Stimulated activated CD8-positive, alpha-beta memory T cell treated with anti-CD3 and anti-CD28 coated beads, Interleukin-4, amount 100 ng/mL, for 48 hours (primary cell): ENCODE data around the gene JADE2.
"Not testable (repeated sequence)": the region's sequence is repeated elsewhere in the genome, so short reads cannot be mapped to it uniquely, and the experiment has no call there.

ENCODE experiments used
- DNase-seq: peaks from one replicate; pipeline ENCODE4 v3.0.0-alpha.2; 2020

Gene JADE2

DNA sequence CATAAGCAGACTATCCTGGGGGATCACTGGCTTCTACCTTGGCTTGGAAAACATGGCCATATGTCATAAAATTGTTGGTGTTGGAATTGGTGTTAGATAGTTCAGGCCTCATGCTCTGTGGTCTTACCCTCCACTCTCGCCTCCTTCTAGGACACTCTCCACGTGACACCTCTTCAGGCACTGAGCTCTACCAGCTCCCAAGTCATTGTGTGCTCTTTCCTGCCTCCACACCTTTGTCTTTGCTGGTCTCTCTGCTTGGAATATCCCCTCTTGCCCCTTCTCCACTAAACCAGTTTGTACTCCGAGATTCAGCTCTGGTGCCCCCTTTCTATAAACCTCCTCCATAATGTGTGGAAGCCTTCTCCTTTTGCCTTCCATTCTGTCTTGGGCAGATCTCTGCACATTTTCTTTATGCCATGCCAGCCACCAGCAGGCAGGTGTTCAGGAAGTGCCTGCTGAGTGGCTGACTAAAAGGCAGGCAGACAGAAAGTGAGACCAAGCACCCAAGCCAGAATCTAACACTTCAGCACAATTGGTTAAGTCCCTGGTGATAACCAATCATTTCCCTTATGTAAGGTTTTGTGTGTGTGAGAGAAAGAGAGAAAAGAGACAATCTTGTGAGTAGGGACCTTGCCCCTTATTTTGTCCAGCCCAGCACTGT, 69.5 kb downstream of the JADE2 start:
- DNase-seq = no peak

GRCh38 chr5:134595458-134595838, 70.0 kb downstream of the JADE2 start:
- DNase-seq = no peak

DNA sequence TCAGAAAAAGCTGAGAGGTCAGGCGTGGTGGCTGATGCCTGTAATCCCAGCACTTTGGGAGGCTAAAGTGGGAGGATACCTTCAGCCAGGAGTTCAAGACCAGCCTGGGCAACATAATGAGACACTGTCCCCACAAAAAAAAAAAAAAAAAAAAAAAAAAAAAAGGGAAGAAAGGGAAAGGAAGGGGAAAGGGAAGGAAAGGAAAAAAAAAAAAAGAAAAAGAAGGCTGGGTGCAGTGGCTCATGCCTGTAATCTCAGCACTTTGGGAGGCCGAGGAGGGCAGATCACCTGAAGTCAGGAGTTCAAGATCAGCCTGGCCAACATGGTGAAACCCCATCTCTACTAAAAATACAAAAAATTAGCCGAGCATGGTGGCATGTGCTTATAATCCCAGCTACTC, 74.3 kb downstream of the JADE2 start:
- DNase-seq = not testable (repeated sequence)

GRCh38 chr5:134600600-134600999, 75.1 kb downstream of the JADE2 start:
- no peak for DNase-seq

GRCh38 chr5:134603059-134603458, 77.6 kb downstream of the JADE2 start:
- DNase-seq = no peak

- DNase-seq = no peak
These were observed 79.4 kb downstream of the JADE2 start for GRCh38 chr5:134604908-134605307.

- no peak for DNase-seq
These were observed 81.3 kb downstream of the JADE2 start for GRCh38 chr5:134606726-134607125.

GRCh38 chr5:134608555-134608954, 83.1 kb downstream of the JADE2 start:
- no peak for DNase-seq

GRCh38 chr5:134609232-134609851, 83.9 kb downstream of the JADE2 start:
- DNase-seq = no peak

DNA sequence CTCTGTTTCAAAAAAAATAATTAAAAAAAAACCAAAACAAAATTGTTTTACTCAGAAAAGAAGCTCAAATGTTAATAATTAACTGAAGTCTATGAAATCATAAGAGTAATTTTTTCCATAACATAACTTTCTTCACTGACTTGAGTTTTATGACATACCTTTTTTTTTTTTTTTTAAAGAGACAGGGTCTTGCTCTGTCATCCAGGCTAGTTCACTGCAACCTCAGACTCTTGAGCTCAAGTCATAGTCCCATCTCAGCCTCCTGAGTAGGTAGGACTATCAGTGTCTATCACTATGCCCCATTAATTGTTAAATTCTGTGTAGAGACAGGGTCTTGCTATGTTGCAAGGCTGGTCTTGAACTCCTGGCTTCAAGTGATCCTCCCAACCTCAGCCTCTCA, 85.3 kb downstream of the JADE2 start:
- no peak for DNase-seq

- DNase-seq = no peak
These were observed 86.0 kb downstream of the JADE2 start for GRCh38 chr5:134611515-134611914.

DNA sequence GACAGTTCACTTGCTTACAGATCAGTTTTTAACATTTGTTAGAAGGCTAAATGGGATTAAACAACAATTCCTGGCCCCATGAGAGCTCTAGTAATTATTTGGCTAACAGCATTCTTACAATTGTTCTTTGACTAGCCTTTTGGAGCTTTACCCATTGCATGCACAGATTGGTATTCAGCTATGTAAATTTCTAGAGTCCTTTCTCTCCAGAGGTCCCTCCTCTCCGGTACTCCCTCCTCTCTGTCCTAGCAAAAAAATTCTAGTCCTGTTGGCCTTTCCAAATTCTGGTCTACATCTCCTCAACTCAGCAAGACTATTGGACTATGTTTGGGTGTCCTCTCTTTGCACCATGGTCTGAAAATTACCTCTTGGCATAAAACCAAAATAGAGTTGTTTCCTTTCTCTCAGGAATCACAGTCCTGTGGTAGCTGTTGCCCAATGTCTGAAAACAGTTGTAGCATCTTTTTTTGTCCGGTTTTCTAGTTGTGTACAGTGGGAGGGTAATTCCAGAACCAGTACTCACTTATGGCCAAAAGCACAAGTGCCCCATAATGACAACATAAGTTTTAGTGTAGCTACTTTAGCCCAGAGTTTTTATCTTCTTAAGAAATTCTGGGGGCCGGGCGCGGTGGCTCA, 89.1 kb downstream of the JADE2 start:
- no peak for DNase-seq

DNA sequence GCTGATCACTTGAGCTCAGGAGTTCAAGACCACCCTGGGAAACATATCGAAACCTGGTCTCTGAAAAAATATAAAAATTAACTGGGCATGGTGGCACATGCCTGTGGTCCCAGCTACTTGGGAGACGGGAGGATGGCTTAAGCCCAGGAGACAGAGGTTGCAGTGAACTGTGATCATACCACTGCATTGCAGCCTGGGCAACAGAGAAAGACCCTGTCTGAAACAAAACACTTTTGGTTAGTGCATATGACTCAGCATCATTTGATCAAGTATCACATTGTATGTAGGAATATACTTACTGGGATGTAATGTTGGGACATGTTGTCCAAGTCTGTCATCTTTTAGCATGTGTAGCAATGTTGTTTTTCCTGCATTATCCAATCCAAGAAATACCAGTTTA, 95.2 kb downstream of the JADE2 start:
- no peak for DNase-seq

DNA sequence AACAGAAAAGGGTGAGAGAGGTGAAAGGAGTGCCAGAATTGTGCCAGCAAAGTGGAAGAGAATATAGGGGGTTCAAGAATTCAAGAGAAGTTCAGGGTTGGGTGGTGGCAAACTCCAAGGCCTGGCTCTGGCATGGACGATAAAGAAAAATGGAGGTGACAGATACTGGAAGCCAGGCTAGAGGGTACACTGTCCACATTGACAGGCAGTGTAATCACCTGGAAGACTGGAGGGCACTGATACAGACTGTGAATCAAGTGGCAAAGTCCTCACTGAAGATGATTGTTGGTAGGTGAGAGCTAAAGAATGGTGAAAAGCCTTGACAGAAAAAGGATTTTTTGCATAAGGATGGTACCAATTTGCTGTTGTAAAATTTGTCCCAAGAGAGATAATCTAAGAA, 100.1 kb downstream of the JADE2 start:
- no peak for DNase-seq

GRCh38 chr5:134626369-134627014, 101.0 kb downstream of the JADE2 start:
- no peak for DNase-seq
